ENCODE results near the gene C20orf204. TPM values are rescaled to one million over a fixed set of nuclear protein-coding genes. Genes with fewer than 3 reads are reported as not detected.

Gene C20orf204
- total RNA-seq (2022; extraction: Qiagen RNA extraction; ENCODE audit: low read depth) = 0.13 to 0.54 TPM (median 0.42 TPM) in 5 replicates

GRCh38 chr20:64035933-64036345 lies at the start of gene C20orf204:
Gene C20orf204, plus strand, starts transcription at chr20:64036182. Its CDS starts 142 bp downstream, at chr20:64036324.

GRCh38 chr20:64049060-64049877 lies 13.3 kb downstream of the C20orf204 start, which contains the start of gene SOX18:
Gene SOX18, minus strand, starts transcription at chr20:64049639. Its CDS starts 123 bp downstream, at chr20:64049516.

GRCh38 chr20:64062596-64063388 lies 26.8 kb downstream of the C20orf204 start, which contains the start of gene TCEA2:
Gene TCEA2, plus strand, starts transcription at chr20:64063198. Its CDS starts 115 bp downstream, at chr20:64063313.

GRCh38 chr20:64079273-64080012 lies 43.5 kb downstream of the C20orf204 start, which contains the start of gene RGS19:
Gene RGS19, minus strand, starts transcription at chr20:64079518. Its CDS starts 2,632 bp downstream, at chr20:64076886.

GRCh38 chr20:64080013-64080812 lies 44.2 kb downstream of the C20orf204 start, which contains the start of gene OPRL1:
Gene OPRL1, plus strand, starts transcription at chr20:64080082. Its CDS starts 12,639 bp downstream, at chr20:64092721.

GRCh38 chr20:64083804-64084684 lies 48.1 kb downstream of the C20orf204 start, which contains the start of gene LKAAEAR1:
Gene LKAAEAR1, minus strand, starts transcription at chr20:64084398. Its CDS starts 179 bp downstream, at chr20:64084219.

Other genes starting within 250 kb of the C20orf204 start
- 0.42 to 1.1 TPM (median 0.88 TPM) in 5 replicates for gene ZBTB46, start 204.9 kb upstream of the C20orf204 start, total RNA-seq (2022; extraction: Qiagen RNA extraction; ENCODE audit: low read depth)
- gene ABHD16B, start 174.7 kb upstream of the C20orf204 start, total RNA-seq (2022; extraction: Qiagen RNA extraction; ENCODE audit: low read depth) = not detected in 5 replicates
- gene TPD52L2, start 170.9 kb upstream of the C20orf204 start, total RNA-seq (2022; extraction: Qiagen RNA extraction; ENCODE audit: low read depth) = 119 to 139 TPM (median 129 TPM) in 5 replicates
- 18.7 to 32.7 TPM (median 30.2 TPM) in 5 replicates for gene DNAJC5, start 141.1 kb upstream of the C20orf204 start, total RNA-seq (2022; extraction: Qiagen RNA extraction; ENCODE audit: low read depth)
- gene UCKL1, start 79.8 kb upstream of the C20orf204 start, total RNA-seq (2022; extraction: Qiagen RNA extraction; ENCODE audit: low read depth) = 18.2 to 41.0 TPM (median 34.4 TPM) in 5 replicates
- 7.3 to 14.2 TPM (median 13.0 TPM) in 5 replicates for gene ZNF512B, start 66.3 kb upstream of the C20orf204 start, total RNA-seq (2022; extraction: Qiagen RNA extraction; ENCODE audit: low read depth)
- gene SAMD10, start 56.5 kb upstream of the C20orf204 start, total RNA-seq (2022; extraction: Qiagen RNA extraction; ENCODE audit: low read depth) = not detected in 5 replicates
- gene PRPF6, start 55.0 kb upstream of the C20orf204 start, total RNA-seq (2022; extraction: Qiagen RNA extraction; ENCODE audit: low read depth) = 44.5 to 60.4 TPM (median 57.8 TPM) in 5 replicates
- 1.4 to 3.4 TPM (median 2.6 TPM) in 5 replicates for gene SOX18, start 13.5 kb downstream of the C20orf204 start, total RNA-seq (2022; extraction: Qiagen RNA extraction; ENCODE audit: low read depth)
- gene TCEA2, start 27.0 kb downstream of the C20orf204 start, total RNA-seq (2022; extraction: Qiagen RNA extraction; ENCODE audit: low read depth) = 32.5 to 53.6 TPM (median 47.9 TPM) in 5 replicates
- gene RGS19, start 43.3 kb downstream of the C20orf204 start, total RNA-seq (2022; extraction: Qiagen RNA extraction; ENCODE audit: low read depth) = 16.3 to 29.0 TPM (median 26.0 TPM) in 5 replicates
- 0.46 to 0.98 TPM (median 0.70 TPM) in 5 replicates for gene OPRL1, start 43.9 kb downstream of the C20orf204 start, total RNA-seq (2022; extraction: Qiagen RNA extraction; ENCODE audit: low read depth)
- gene LKAAEAR1, start 48.2 kb downstream of the C20orf204 start, total RNA-seq (2022; extraction: Qiagen RNA extraction; ENCODE audit: low read depth) = 1.3 to 1.8 TPM (median 1.6 TPM) in 4 of 5 replicates, not detected in the other
- not detected in 5 replicates for gene NPBWR2, start 71.4 kb downstream of the C20orf204 start, total RNA-seq (2022; extraction: Qiagen RNA extraction; ENCODE audit: low read depth)
- 0.08 to 0.93 TPM (median 0.44 TPM) in 5 replicates for gene MYT1, start 128.3 kb downstream of the C20orf204 start, total RNA-seq (2022; extraction: Qiagen RNA extraction; ENCODE audit: low read depth)
- gene PCMTD2, start 219.6 kb downstream of the C20orf204 start, total RNA-seq (2022; extraction: Qiagen RNA extraction; ENCODE audit: low read depth) = 8.4 to 14.4 TPM (median 12.4 TPM) in 5 replicates

Data from A549 treated with ZK216348 at 1 μM for 4 hours (cell line).